ENCODE data around the gene IGSF9. TPM values are rescaled to one million over a fixed set of nuclear protein-coding genes. Genes with fewer than 3 reads are reported as not detected.

Gene IGSF9
- total and polyA plus RNA-seq, 2 experiments from 2014 or later, result 10.3 to 27.6 TPM

DNA sequence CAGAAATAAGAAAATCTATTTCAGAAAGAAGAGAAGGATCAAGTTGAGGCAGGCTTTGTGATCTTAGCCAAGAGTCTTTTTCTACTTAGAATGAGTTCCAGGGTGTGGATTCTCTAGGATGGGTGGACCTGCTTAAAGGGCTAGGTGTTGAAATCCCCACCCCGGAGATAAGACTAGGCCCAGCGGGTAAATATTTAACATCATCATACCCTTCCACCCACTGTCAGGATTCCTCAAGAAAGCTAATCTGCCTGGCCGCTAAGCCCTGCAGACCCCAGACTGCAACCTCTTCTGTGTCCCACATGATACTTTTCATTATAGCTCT, 5.8 kb downstream of the IGSF9 start (continued):
- TF ChIP-seq, protein P1, sequence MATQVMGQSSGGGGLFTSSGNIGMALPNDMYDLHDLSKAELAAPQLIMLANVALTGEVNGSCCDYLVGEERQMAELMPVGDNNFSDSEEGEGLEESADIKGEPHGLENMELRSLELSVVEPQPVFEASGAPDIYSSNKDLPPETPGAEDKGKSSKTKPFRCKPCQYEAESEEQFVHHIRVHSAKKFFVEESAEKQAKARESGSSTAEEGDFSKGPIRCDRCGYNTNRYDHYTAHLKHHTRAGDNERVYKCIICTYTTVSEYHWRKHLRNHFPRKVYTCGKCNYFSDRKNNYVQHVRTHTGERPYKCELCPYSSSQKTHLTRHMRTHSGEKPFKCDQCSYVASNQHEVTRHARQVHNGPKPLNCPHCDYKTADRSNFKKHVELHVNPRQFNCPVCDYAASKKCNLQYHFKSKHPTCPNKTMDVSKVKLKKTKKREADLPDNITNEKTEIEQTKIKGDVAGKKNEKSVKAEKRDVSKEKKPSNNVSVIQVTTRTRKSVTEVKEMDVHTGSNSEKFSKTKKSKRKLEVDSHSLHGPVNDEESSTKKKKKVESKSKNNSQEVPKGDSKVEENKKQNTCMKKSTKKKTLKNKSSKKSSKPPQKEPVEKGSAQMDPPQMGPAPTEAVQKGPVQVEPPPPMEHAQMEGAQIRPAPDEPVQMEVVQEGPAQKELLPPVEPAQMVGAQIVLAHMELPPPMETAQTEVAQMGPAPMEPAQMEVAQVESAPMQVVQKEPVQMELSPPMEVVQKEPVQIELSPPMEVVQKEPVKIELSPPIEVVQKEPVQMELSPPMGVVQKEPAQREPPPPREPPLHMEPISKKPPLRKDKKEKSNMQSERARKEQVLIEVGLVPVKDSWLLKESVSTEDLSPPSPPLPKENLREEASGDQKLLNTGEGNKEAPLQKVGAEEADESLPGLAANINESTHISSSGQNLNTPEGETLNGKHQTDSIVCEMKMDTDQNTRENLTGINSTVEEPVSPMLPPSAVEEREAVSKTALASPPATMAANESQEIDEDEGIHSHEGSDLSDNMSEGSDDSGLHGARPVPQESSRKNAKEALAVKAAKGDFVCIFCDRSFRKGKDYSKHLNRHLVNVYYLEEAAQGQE (IDR thresholded peaks at IDR 0.05; ENCODE audit: unreplicated experiment), result no peak
- no peak for TF ChIP-seq POLR2AphosphoS5 (IDR thresholded peaks at IDR 0.05; ENCODE audit: low read depth)

DNA sequence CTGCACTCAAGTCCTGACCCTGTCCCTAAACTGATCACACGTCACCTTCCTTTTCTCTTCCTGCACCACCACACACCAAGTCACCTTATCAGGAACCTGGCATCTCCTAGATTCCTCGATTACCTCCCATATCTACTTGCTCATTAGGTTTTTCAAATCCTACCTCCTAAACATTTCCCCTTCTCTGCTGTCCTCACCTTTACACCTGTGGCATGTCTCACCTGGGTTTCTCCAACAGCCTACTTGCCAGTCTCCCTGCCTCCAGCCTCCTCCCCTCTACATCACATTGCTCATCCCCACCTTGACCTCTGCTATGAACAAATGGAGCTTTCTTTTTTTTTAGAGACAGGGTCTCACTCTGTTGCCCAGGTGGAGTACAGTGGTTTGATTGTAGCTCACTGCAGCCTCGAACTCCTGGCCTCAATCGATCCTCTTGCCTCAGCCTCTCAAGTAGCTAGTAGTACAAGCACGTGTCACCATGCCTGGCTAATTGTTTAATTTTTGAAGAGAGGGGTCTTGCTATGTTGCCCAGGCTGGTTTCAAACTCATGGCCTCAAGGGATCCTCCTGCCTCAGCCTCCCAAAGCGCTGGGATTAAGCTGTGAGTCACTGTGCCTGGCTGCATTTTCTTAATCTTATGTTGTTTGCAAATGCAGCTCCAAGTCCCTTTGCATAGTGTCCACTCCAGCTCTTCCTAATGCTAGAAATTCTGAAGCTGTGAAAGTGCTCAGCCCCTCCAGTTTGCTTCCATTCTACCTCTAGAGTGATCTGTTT, 6.3 kb downstream of the IGSF9 start:
- Histone ChIP-seq H4K20me1 (replicated peaks; ENCODE audit: insufficient read depth) (peaks cover 4% of the 10 kb centered on the region; the same call in 1 of the 2 replicates), H2AFZ (no peak overlapping the region), H3K9me2 (ENCODE audit: insufficient read depth) (no peaks in the 10 kb centered on the region), H3K27ac (ENCODE audit: low read depth) (no peak overlapping the region), H3K4me1 (ENCODE audit: insufficient read depth) (peaks cover 23% of the 10 kb centered on the region), H3K36me3 (ENCODE audit: insufficient read depth) (0 out of 2 replicates have a peak, but pooled peaks cover 10% of the 10 kb centered on the region), H3K4me2 (no peak overlapping the region), H3K4me3 (no peak overlapping the region), H3K79me2 (replicated peaks; ENCODE audit: insufficient read depth) (peaks cover 7% of the 10 kb centered on the region; the same call in 1 of the 2 replicates), H3K27me3 (ENCODE audit: insufficient read depth) (no peaks in the 10 kb centered on the region), H3F3A (replicated peaks; ENCODE audit: low read depth) (no peaks in the 10 kb centered on the region)
- peaks cover 37% of the 10 kb centered on the region for H3K36me3 Mint-ChIP-seq (ENCODE audit: low read depth)
- peaks cover 21% of the 10 kb centered on the region for H3K27me3 Mint-ChIP-seq (ENCODE audit: insufficient read depth, low read depth, poor library complexity)
- no peak for DNase-seq (ENCODE audit: low spot score)
- ATAC-seq, result no peak
- H3K4me1 Mint-ChIP-seq, result peaks cover 43% of the 10 kb centered on the region
- H3K9me3 Mint-ChIP-seq, result no peaks in the 10 kb centered on the region
- H3K4me3 Mint-ChIP-seq, result no peak overlapping the region
- no peak overlapping the region for H3K27ac Mint-ChIP-seq
- no peak for TF ChIP-seq JUNB (IDR thresholded peaks at IDR 0.05; ENCODE audit: unreplicated experiment)
- no peak for TF ChIP-seq EZH2 (IDR thresholded peaks at IDR 0.05; ENCODE audit: low read depth, unreplicated experiment)
- no peak for TF ChIP-seq NANOG (IDR thresholded peaks at IDR 0.05; ENCODE audit: borderline replicate concordance)
- no peak for TF ChIP-seq CREB1 (CRISPR knock-in tag; IDR thresholded peaks at IDR 0.05; ENCODE audit: low read depth)
- TF ChIP-seq, protein P2, sequence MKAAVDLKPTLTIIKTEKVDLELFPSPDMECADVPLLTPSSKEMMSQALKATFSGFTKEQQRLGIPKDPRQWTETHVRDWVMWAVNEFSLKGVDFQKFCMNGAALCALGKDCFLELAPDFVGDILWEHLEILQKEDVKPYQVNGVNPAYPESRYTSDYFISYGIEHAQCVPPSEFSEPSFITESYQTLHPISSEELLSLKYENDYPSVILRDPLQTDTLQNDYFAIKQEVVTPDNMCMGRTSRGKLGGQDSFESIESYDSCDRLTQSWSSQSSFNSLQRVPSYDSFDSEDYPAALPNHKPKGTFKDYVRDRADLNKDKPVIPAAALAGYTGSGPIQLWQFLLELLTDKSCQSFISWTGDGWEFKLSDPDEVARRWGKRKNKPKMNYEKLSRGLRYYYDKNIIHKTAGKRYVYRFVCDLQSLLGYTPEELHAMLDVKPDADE (IDR thresholded peaks at IDR 0.05), result no peak
- TF ChIP-seq EZH2phosphoT487 (IDR thresholded peaks at IDR 0.05; ENCODE audit: unreplicated experiment), result no peak
- TF ChIP-seq, protein P3, sequence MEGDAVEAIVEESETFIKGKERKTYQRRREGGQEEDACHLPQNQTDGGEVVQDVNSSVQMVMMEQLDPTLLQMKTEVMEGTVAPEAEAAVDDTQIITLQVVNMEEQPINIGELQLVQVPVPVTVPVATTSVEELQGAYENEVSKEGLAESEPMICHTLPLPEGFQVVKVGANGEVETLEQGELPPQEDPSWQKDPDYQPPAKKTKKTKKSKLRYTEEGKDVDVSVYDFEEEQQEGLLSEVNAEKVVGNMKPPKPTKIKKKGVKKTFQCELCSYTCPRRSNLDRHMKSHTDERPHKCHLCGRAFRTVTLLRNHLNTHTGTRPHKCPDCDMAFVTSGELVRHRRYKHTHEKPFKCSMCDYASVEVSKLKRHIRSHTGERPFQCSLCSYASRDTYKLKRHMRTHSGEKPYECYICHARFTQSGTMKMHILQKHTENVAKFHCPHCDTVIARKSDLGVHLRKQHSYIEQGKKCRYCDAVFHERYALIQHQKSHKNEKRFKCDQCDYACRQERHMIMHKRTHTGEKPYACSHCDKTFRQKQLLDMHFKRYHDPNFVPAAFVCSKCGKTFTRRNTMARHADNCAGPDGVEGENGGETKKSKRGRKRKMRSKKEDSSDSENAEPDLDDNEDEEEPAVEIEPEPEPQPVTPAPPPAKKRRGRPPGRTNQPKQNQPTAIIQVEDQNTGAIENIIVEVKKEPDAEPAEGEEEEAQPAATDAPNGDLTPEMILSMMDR (conservative IDR thresholded peaks at IDR 0.05; ENCODE audit: low read depth in 2 of 2), result no peak
- TF ChIP-seq ZNF331 (CRISPR knock-in tag; IDR thresholded peaks at IDR 0.05; ENCODE audit: low read depth), result no peak
- TF ChIP-seq ZNF114 (CRISPR knock-in tag; IDR thresholded peaks at IDR 0.05), result no peak
- TF ChIP-seq, protein P1 (IDR thresholded peaks at IDR 0.05; ENCODE audit: unreplicated experiment), result no peak
- TF ChIP-seq STAT1 (IDR thresholded peaks at IDR 0.05; ENCODE audit: unreplicated experiment), result no peak
- no peak for TF ChIP-seq POLR2AphosphoS5 (IDR thresholded peaks at IDR 0.05; ENCODE audit: low read depth)
